Measurements from ENCODE around the gene RELL2.

The RELL2 gene

GRCh38 chr5:141636106-141636412 lies 738 bp upstream of the RELL2 start:
- ChIA-PET POLR2A (interaction anchor here (1.1 to 1.8 kb wide), 2 partner anchors 17 to 19 kb away, joined by 6 to 7 read pairs; partner anchors contain the start of gene DIAPH1), CTCF (interaction anchor here (0.8 to 26.1 kb wide), 14 partner anchors 12 to 353 kb away, joined by 3 to 442 read pairs (median 4); partner anchors contain the start of genes DIAPH1 and PCDHGA11)
- no peak for TF ChIP-seq CTCF (IDR thresholded peaks at IDR 0.05; ENCODE audit: control extremely low read depth, extremely low read depth, low read depth, missing control alignments)
- no peak for DNase-seq (ENCODE audit: extremely low spot score)

GRCh38 chr5:141637123-141637766 lies 448 bp downstream of the RELL2 start:
- no peak for DNase-seq (ENCODE audit: extremely low spot score)
- no peak for TF ChIP-seq CTCF (IDR thresholded peaks at IDR 0.05; ENCODE audit: control extremely low read depth, extremely low read depth, low read depth, missing control alignments)
- POLR2A ChIA-PET, result interaction anchor here (0.6 to 1.8 kb wide), 4 partner anchors 14 to 331 kb away, joined by 4 to 9 read pairs (median 6); partner anchors contain the start of genes DIAPH1 and FCHSD1
- CTCF ChIA-PET, result interaction anchor here (0.8 to 26.1 kb wide), 23 partner anchors 11 to 331 kb away, joined by 3 to 442 read pairs (median 4); partner anchors contain the start of genes DIAPH1, FCHSD1, PCDHGA10 and PCDHGA11

- CTCF ChIA-PET, result interaction anchor here (0.8 to 26.1 kb wide), 13 partner anchors 10 to 331 kb away, joined by 3 to 442 read pairs (median 4); partner anchors contain the start of genes DIAPH1, FCHSD1, PCDHGA10 and RNF14
- DNase-seq (ENCODE audit: extremely low spot score), result peak; percentile 66
- POLR2A ChIA-PET, result interaction anchor here (1.8 kb wide), 1 partner anchor 19 kb away, joined by 7 read pairs; the partner anchor contains the start of gene DIAPH1
Observed at GRCh38 chr5:141637767-141638419, 1.1 kb downstream of the RELL2 start.

GRCh38 chr5:141638771-141639170 lies 2.0 kb downstream of the RELL2 start:
- DNase-seq (ENCODE audit: extremely low spot score), result no peak
- ChIA-PET CTCF (interaction anchor here (1.0 to 26.1 kb wide), 7 partner anchors 9 to 240 kb away, joined by 3 to 442 read pairs (median 14); partner anchors contain the start of genes DIAPH1 and FCHSD1), POLR2A (no interaction called here)
- no peak for TF ChIP-seq CTCF (IDR thresholded peaks at IDR 0.05; ENCODE audit: control extremely low read depth, extremely low read depth, low read depth, missing control alignments)

More at GRCh38 chr5:141637767-141638419, 1.1 kb downstream of the RELL2 start:
- peak; percentile 50 for TF ChIP-seq CTCF (IDR thresholded peaks at IDR 0.05; ENCODE audit: control extremely low read depth, extremely low read depth, low read depth, missing control alignments)

- ChIA-PET POLR2A (no interaction called here), CTCF (interaction anchor here (1.0 to 26.1 kb wide), 6 partner anchors 8 to 75 kb away, joined by 3 to 442 read pairs (median 15); partner anchors contain the start of genes DIAPH1 and FCHSD1)
Observed at GRCh38 chr5:141639357-141640050, 2.7 kb downstream of the RELL2 start.

More at GRCh38 chr5:141639357-141640050, 2.7 kb downstream of the RELL2 start:
- TF ChIP-seq CTCF (IDR thresholded peaks at IDR 0.05; ENCODE audit: control extremely low read depth, extremely low read depth, low read depth, missing control alignments), result no peak
- no peak for DNase-seq (ENCODE audit: extremely low spot score)
